IPS-20b (cell line): Measurements from ENCODE around the gene CYREN.
"Not testable (repeated sequence)": the region's sequence is repeated elsewhere in the genome, so short reads cannot be mapped to it uniquely, and the experiment has no call there.

Experiments
- H3K27ac ChIP-seq: one replicate; pipeline ENCODE4 v1.5.1; 2013; ENCODE audit warnings: low read length
- H3K27me3 ChIP-seq: 2 replicates; pipeline ENCODE4 v1.6.1; 2013; ENCODE audit warnings: mild to moderate bottlenecking, low read length, inconsistent platforms; ENCODE audit not compliant: insufficient read depth
- H3K36me3 ChIP-seq: 2 replicates; pipeline ENCODE4 v1.6.1; 2013; ENCODE audit warnings: low read depth, mild to moderate bottlenecking, inconsistent platforms, low read length, moderate library complexity; ENCODE audit not compliant: insufficient read depth
- H3K4me1 ChIP-seq: 2 replicates; pipeline ENCODE4 v1.6.1; 2013; ENCODE audit warnings: mild to moderate bottlenecking, control low read depth, inconsistent platforms, low read length, moderate library complexity; ENCODE audit not compliant: insufficient read depth
- H3K4me3 ChIP-seq: 2 replicates; pipeline ENCODE4 v1.5.1; 2013; ENCODE audit warnings: mild to moderate bottlenecking, low read length, inconsistent platforms
- H3K9ac ChIP-seq: 2 replicates; pipeline ENCODE4 v1.6.1; 2013; ENCODE audit warnings: low read depth, mild to moderate bottlenecking, inconsistent platforms, low read length, moderate library complexity
- H3K9me3 ChIP-seq: 2 replicates; pipeline ENCODE4 v1.6.1; 2013; ENCODE audit warnings: mild to moderate bottlenecking, low read depth, low read length, inconsistent platforms; ENCODE audit not compliant: insufficient read depth

Gene CYREN

DNA sequence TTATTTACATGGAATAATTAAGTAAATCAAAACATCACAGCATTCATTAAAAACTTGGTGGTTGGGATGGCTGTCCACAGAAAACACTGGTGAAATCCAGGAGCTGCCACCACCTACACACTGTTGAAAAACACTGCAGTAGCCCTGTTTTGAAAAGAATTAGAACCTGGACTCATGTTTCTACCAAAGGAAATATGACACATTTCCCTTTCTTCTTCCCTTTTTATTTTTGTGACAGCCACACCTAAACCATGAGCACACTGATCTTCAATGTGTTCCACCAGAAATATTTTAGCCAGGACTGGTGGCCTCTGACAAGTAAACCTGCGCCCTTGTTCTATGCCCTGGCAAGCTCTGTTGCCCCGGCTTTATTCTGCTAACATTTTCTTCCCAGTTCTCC, 19.4 kb downstream of the CYREN start:
- Histone ChIP-seq H3K27me3 (no peaks in the 10 kb centered on the region), H3K4me3 (no peak overlapping the region), H3K9me3 (peaks cover 10% of the 10 kb centered on the region), H3K27ac (no peak overlapping the region), H3K4me1 (no peaks in the 10 kb centered on the region), H3K36me3 (no peaks in the 10 kb centered on the region), H3K9ac (no peak overlapping the region)

DNA sequence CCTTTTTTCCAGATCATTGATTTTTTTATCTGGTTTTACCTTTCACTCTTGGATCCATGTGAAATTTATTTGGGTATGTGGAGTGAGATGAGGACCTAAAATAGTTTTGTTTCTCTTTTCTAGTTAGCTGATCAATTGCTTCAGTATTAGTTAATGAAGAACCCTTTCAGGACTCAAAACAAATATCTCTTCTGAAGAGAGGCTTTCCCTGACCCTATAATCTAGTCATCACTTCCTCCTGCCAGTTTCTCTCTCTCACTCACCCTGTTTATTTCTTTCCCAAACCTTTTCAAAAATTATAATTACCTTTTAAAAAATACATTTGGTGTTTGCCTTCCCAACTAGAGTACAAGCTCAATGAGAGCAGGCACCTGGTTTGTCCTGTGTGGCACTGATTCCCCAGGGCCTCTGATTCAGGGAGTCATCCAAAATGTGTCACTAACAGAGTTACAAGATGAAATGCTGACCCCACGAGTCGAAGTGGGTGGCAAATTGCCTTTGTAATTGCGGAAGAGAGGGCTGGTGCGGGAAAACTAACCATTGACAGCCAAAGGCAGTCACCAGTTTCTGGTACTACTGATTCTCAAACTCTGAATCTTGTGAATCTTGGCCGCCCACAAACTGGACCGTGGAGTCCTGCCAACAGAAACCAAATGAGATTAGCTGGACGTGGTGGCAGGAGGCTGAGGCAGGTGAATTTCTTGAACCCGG, 20.3 kb downstream of the CYREN start:
- H3K9me3 ChIP-seq = peaks cover under 1% of the 10 kb centered on the region; the same call in 1 of the 2 replicates
- H3K4me1 ChIP-seq = no peaks in the 10 kb centered on the region
- H3K27ac ChIP-seq = no peak overlapping the region
- no peaks in the 10 kb centered on the region for H3K36me3 ChIP-seq
- no peaks in the 10 kb centered on the region for H3K27me3 ChIP-seq
- H3K9ac ChIP-seq = no peak overlapping the region
- no peak overlapping the region for H3K4me3 ChIP-seq

DNA sequence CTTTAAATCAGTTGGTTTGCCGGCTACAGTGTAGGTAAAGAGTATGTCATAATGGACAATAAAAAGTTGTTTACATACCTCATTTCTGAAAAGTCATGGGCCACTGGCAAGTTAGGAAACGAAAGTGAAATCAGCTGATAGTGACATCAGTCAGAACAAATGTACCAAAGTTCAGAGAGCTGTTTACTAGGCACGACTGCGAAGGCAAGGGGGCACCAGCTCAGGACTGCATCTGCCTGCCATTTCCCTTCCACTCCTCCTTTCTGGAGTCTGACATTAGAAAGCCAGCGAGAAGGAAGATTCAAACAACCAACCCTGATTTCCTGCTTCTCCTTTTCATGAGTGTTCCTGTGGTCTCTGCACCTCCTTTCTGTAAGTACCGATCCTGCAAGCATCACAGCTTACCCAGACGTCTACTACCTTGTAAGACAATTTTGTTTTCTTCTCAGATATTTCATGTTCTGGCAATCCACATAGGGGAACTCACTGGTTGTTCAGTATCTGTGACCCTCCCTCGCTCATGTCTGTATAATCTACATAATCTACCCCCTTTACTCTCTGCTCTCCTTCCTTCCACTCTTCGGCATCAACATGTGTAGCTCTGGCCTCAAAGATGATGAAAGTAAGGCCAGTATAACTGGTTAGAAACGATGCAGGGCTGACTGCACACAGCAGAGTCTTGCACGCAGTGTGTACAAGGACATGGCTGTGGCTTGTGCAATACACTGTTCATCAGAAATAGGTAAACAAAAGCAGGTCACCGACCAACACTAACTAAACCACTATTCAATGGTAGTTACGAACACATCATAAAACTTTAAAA, 22.4 kb downstream of the CYREN start, which contains the start of gene TMEM140:
TMEM140 (plus strand) TSS at position 174 of the 823 bp plus-strand sequence. CDS start 16,370 bp downstream, outside the sequence.
- H3K4me3 ChIP-seq = no peak within 1 kb of the TSS
- H3K36me3 ChIP-seq = no peaks in the 10 kb centered on the region
- no peak within 1 kb of the TSS for H3K9ac ChIP-seq
- H3K27ac ChIP-seq = no peak within 1 kb of the TSS
- H3K27me3 ChIP-seq = no peaks in the 10 kb centered on the region
- H3K9me3 ChIP-seq = no peaks in the 10 kb centered on the region
- no peaks in the 10 kb centered on the region for H3K4me1 ChIP-seq

DNA sequence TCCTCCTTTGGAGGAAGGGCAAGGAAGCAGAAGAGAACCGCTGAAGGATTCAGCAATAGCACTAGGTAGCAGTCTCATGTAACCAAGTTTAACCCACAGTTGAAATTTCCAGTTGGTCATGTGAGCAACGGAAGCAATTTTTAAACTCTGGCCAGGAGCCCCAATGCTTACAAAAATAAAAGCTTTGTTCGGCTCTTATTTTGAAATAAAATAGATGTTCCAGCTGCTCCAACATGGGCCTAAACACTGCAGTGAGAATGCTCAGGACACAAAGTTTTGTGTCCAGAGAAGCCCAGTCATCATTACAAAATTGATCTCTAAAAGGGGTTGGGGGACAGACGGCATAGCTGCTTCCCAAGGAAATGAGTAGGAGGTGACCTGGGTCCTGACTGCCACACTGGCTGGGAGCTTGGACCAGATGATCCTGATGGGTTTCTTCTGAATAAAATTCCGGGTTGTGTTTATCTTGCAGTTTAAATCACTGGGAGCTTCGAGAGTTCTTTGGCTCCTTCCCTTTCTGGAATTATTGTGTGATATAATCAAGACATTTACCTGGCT, 23.1 kb downstream of the CYREN start:
- Histone ChIP-seq H3K9me3 (no peaks in the 10 kb centered on the region), H3K9ac (no peak overlapping the region), H3K4me3 (no peak overlapping the region), H3K36me3 (no peaks in the 10 kb centered on the region), H3K27ac (no peak overlapping the region), H3K27me3 (no peaks in the 10 kb centered on the region), H3K4me1 (no peaks in the 10 kb centered on the region)

DNA sequence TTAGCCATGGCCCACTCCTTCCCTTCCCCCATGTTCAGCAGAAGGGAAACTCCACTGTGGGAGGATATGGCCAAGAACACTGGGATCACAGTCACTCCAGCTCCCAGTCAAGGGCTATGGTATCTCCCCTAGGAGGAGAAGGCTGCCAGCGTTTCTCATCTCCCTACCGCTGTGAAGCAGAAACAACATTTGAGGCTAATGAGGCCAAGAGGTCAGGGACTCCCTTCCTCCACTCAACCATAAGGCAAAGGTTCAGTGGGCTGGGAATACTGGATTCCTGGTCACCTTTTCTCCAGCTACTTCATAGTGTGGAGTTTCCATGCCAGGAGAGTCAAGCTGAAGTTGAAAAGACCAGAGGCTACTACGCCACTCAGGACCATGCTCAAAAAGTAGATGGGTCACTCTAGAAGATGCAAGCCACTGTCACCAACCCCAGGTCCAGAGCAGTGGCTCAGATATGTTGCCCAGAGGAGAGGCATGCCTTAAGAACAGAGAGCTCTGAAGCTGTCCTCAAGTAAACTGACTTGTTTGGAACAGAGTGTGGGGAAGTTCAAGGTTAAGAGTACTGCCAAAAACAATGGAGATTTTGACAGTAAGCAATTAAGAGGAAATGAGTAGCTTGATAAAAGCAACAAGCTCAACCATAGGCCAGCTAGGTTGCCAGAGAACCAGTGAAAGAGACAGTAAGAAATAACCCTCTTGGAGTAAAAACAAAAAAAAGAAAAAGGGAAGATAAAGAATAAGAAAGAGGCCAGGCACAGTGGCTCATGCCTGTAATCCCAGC, 26.4 kb downstream of the CYREN start:
- H3K9ac ChIP-seq = no peak overlapping the region
- no peak overlapping the region for H3K4me3 ChIP-seq
- no peak overlapping the region for H3K27ac ChIP-seq
- no peaks in the 10 kb centered on the region for H3K4me1 ChIP-seq
- H3K9me3 ChIP-seq = no peaks in the 10 kb centered on the region
- no peaks in the 10 kb centered on the region for H3K36me3 ChIP-seq
- no peaks in the 10 kb centered on the region for H3K27me3 ChIP-seq

DNA sequence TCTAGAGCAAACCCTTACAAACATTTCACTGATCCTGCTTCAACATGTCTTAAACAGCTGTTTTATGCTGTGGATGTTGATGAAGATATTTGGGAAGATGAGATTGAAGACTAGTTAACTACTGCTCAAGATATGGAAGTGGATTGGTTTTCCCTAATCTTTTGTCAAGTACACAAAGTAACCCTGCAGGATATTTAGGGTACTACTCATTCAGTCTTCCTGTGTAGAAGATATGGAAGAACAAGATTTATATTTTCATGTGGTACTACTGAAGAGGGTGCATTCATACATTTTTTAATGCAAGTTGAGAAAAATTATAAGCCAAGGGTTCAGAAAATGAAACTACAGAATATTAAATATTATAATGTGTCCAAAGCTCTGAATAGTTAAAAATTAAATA, 40.9 kb downstream of the CYREN start:
- H3K9ac ChIP-seq = no peak overlapping the region
- no peaks in the 10 kb centered on the region for H3K36me3 ChIP-seq
- peaks cover 3% of the 10 kb centered on the region for H3K9me3 ChIP-seq
- no peak overlapping the region for H3K27ac ChIP-seq
- no peak overlapping the region for H3K4me3 ChIP-seq
- no peaks in the 10 kb centered on the region for H3K4me1 ChIP-seq
- no peaks in the 10 kb centered on the region for H3K27me3 ChIP-seq

DNA sequence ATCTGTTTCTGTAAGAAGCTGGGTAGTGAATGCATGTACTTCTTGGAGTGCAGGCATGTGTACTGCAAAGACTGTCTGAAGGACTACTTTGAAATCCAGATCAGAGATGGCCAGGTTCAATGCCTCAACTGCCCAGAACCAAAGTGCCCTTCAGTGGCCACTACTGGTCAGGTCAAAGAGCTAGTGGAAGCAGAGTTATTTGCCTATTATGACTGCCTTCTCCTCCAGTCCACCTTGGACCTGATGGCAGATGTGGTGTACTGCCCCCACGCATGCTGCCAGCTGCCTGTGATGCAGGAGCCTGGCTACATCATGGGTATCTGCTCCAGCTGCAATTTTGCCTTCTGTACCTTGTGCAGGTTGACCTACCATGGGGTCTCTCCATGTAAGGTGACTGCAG, 41.6 kb downstream of the CYREN start:
- Histone ChIP-seq H3K27ac (no peak overlapping the region), H3K9ac (no peak overlapping the region), H3K9me3 (peaks cover 3% of the 10 kb centered on the region), H3K27me3 (no peaks in the 10 kb centered on the region), H3K36me3 (no peaks in the 10 kb centered on the region), H3K4me1 (no peaks in the 10 kb centered on the region), H3K4me3 (no peak overlapping the region)

DNA sequence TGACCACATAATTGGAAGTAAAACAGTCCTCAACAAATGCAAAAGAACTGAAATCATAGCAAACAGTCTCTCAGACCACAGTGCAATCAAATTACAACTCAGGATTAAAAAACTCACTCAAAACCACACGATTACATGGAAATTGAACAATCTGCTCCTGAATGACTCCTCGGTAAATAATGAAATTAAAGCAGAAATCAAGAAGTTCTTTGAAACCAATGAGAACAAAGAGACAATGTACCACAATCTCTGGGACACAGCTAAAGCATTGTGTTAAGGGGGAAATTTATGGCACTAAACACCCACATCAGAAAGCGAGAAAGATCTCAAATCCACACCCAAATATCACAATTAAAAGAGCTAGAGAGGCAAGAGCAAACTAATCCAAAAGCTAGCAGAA, 45.9 kb downstream of the CYREN start:
- not testable (repeated sequence) for H3K9ac ChIP-seq, H3K27ac ChIP-seq, H3K4me3 ChIP-seq, H3K4me1 ChIP-seq, H3K9me3 ChIP-seq, H3K36me3 ChIP-seq, H3K27me3 ChIP-seq

DNA sequence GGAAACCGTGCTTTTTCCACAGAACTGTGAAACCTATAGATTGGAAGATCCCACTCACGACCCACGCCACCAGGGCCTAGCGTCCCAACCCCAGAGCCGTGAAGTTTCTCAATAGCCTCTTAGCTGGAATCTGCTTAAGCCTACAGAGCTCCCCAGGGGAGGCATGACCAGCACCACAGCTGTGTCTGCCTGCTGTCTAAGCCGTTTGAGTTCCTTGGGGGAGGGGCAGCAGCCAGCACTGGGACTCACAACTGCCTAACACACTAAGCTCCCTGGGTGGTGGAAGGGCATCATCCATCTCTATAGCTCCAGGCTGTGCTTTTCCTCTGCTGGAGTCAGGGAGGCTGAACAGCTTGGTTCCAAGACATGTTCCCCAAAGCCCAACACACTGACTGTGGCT, 48.6 kb downstream of the CYREN start:
- no peak overlapping the region for H3K9ac ChIP-seq

DNA sequence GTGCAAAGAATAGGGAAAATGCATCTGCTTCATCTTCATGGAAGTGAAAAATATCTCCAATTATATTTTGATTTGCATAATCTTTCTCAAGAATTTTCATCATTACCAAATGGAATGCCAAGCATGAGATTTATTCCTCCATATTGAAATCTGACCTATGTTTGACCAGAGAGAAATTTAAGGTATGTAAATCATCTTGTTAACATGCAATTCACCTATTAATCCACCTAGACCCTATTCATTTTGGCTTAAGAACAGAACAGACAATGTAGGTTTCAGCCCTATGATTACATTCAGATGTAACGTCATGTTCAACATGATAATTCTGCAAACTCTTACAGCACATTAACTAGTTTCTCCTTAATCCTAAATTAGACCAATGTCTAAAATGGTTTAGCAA, 53.4 kb downstream of the CYREN start:
- Histone ChIP-seq H3K4me3 (no peak overlapping the region), H3K27me3 (no peaks in the 10 kb centered on the region), H3K36me3 (no peaks in the 10 kb centered on the region), H3K4me1 (no peaks in the 10 kb centered on the region), H3K27ac (no peak overlapping the region), H3K9ac (no peak overlapping the region), H3K9me3 (peaks cover 5% of the 10 kb centered on the region; the same call in 1 of the 2 replicates)

More for the DNA sequence above, 48.6 kb downstream of the CYREN start:
- Histone ChIP-seq H3K27ac (no peak overlapping the region), H3K4me1 (no peaks in the 10 kb centered on the region), H3K36me3 (no peaks in the 10 kb centered on the region), H3K4me3 (no peak overlapping the region), H3K27me3 (no peaks in the 10 kb centered on the region), H3K9me3 (peaks cover 5% of the 10 kb centered on the region; the same call in 1 of the 2 replicates)
